HEK293 (cell line): ENCODE data around the gene PRSS22.
A peak's percentile ranks its signal among the peaks of the same experiment; 100 is the strongest.

Experiments
- HOXC10 ChIP-seq: sonication (generic); formaldehyde crosslinking; IDR thresholded peaks from 2 replicates; pipeline ENCODE4 v1.8.1; 2023; ENCODE audit warnings: mild to moderate bottlenecking, missing genetic modification reagents
- KLF10 ChIP-seq: fragments of 450-650 bp; IDR thresholded peaks from 2 replicates; pipeline ENCODE4 v1.5.1; 2018; ENCODE audit warnings: missing biosample characterization, mild to moderate bottlenecking, missing genetic modification characterization
- KLF9 ChIP-seq: fragments of 450-650 bp; formaldehyde crosslinking; IDR thresholded peaks from 2 replicates; pipeline ENCODE4 v1.5.1; 2016; ENCODE audit warnings: missing biosample characterization, missing genetic modification characterization, low read depth
- MEIS1 ChIP-seq: sonication (generic); formaldehyde crosslinking; IDR thresholded peaks from 2 replicates; pipeline ENCODE4 v1.8.1; 2022; ENCODE audit warnings: missing genetic modification reagents, mild to moderate bottlenecking, borderline replicate concordance
- SP2 ChIP-seq: fragments of 450-650 bp; formaldehyde crosslinking; IDR thresholded peaks from 2 replicates; pipeline ENCODE4 v1.5.1; 2016; ENCODE audit warnings: missing biosample characterization, missing genetic modification characterization
- SP7 ChIP-seq: fragments of 450-650 bp; formaldehyde crosslinking; IDR thresholded peaks from 2 replicates; pipeline ENCODE4 v1.5.1; 2016; ENCODE audit warnings: missing biosample characterization, missing genetic modification characterization
- WT1 ChIP-seq: fragments of 450-650 bp; formaldehyde crosslinking; IDR thresholded peaks from 2 replicates; pipeline ENCODE4 v1.5.1; 2016; ENCODE audit warnings: missing biosample characterization, missing genetic modification characterization
- ZBTB10 ChIP-seq: fragments of 450-650 bp; formaldehyde crosslinking; IDR thresholded peaks from 2 replicates; pipeline ENCODE4 v1.5.1; 2016; ENCODE audit warnings: missing biosample characterization, missing genetic modification characterization
- ZBTB11 ChIP-seq: fragments of 450-650 bp; formaldehyde crosslinking; conservative IDR thresholded peaks from 2 replicates; pipeline ENCODE4 v1.5.1; 2016; ENCODE audit warnings: low read depth, missing biosample characterization, missing genetic modification characterization
- ZBTB20 ChIP-seq: fragments of 450-650 bp; formaldehyde crosslinking; IDR thresholded peaks from 2 replicates; pipeline ENCODE4 v1.5.1; 2016; ENCODE audit warnings: missing biosample characterization, missing genetic modification characterization
- ZBTB7A ChIP-seq: fragments of 450-650 bp; formaldehyde crosslinking; IDR thresholded peaks from 2 replicates; pipeline ENCODE4 v1.5.1; 2016; ENCODE audit warnings: low read depth, missing biosample characterization, missing genetic modification characterization
- ZNF221 ChIP-seq: fragments of 450-650 bp; formaldehyde crosslinking; IDR thresholded peaks from 2 replicates; pipeline ENCODE4 v1.5.1; 2017; ENCODE audit warnings: missing biosample characterization, missing genetic modification characterization, borderline replicate concordance
- ZNF302 ChIP-seq: fragments of 450-650 bp; formaldehyde crosslinking; IDR thresholded peaks from 2 replicates; pipeline ENCODE4 v1.5.1; 2016; ENCODE audit warnings: missing biosample characterization, missing genetic modification characterization, low read depth
- ZNF621 ChIP-seq: fragments of 450-650 bp; formaldehyde crosslinking; IDR thresholded peaks from 2 replicates; pipeline ENCODE4 v1.5.1; 2017; ENCODE audit warnings: missing biosample characterization, missing genetic modification characterization
- ZNF639 ChIP-seq: fragments of 450-650 bp; formaldehyde crosslinking; IDR thresholded peaks from 2 replicates; pipeline ENCODE4 v1.5.1; 2016; ENCODE audit warnings: missing biosample characterization, missing genetic modification characterization
- ZNF654 ChIP-seq: fragments of 450-650 bp; formaldehyde crosslinking; IDR thresholded peaks from 2 replicates; pipeline ENCODE4 v1.5.1; 2016; ENCODE audit warnings: low read depth, missing biosample characterization, missing genetic modification characterization
- ZNF701 ChIP-seq: fragments of 450-650 bp; formaldehyde crosslinking; IDR thresholded peaks from 2 replicates; pipeline ENCODE4 v1.5.1; 2016; ENCODE audit warnings: missing biosample characterization, missing genetic modification characterization
- TF ChIP-seq, protein P1 (sequence below): fragments of 450-650 bp; formaldehyde crosslinking; IDR thresholded peaks from 2 replicates; pipeline ENCODE4 v1.5.1; 2016; ENCODE audit warnings: missing biosample characterization, missing genetic modification characterization
- TF ChIP-seq, protein P2 (sequence below): fragments of 450-650 bp; formaldehyde crosslinking; IDR thresholded peaks from 2 replicates; pipeline ENCODE4 v1.5.1; 2016; ENCODE audit warnings: missing biosample characterization, missing genetic modification characterization
- TF ChIP-seq, protein P3 (sequence below): fragments of 450-650 bp; formaldehyde crosslinking; IDR thresholded peaks from 2 replicates; pipeline ENCODE4 v1.5.1; 2016; ENCODE audit warnings: missing biosample characterization, missing genetic modification characterization, borderline replicate concordance
- TF ChIP-seq, protein P4 (sequence below): fragments of 450-650 bp; formaldehyde crosslinking; optimal IDR thresholded peaks from 2 replicates; pipeline ENCODE3; 2016; ENCODE audit warnings: missing biosample characterization, mild to moderate bottlenecking, missing genetic modification characterization
- TF ChIP-seq, protein P5 (sequence below): fragments of 450-650 bp; IDR thresholded peaks from 2 replicates; pipeline ENCODE4 v1.5.1; 2018; ENCODE audit warnings: missing biosample characterization, mild to moderate bottlenecking, missing genetic modification characterization

PRSS22 gene

GRCh38 chr16:2867987-2868789, 10.2 kb upstream of the PRSS22 start (continued):
- TF ChIP-seq, protein P1, sequence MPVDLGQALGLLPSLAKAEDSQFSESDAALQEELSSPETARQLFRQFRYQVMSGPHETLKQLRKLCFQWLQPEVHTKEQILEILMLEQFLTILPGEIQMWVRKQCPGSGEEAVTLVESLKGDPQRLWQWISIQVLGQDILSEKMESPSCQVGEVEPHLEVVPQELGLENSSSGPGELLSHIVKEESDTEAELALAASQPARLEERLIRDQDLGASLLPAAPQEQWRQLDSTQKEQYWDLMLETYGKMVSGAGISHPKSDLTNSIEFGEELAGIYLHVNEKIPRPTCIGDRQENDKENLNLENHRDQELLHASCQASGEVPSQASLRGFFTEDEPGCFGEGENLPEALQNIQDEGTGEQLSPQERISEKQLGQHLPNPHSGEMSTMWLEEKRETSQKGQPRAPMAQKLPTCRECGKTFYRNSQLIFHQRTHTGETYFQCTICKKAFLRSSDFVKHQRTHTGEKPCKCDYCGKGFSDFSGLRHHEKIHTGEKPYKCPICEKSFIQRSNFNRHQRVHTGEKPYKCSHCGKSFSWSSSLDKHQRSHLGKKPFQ (tag by site-specific recombination) = 0 out of 2 replicates have a peak, but pooled peaks have one; percentile 21
- TF ChIP-seq ZNF701 (tag by site-specific recombination) (no peak), SP2 (tag by site-specific recombination) (peak; percentile 80), ZNF639 (tag by site-specific recombination) (peak; percentile 81), ZBTB7A (tag by site-specific recombination) (peak; percentile 74; the same call in 1 of the 2 replicates), ZNF654 (peak; percentile 92), MEIS1 (CRISPR knock-in tag) (no peak), ZBTB20 (tag by site-specific recombination) (no peak; the same call in 1 of the 2 replicates), ZBTB10 (peak; percentile 41; the same call in 1 of the 2 replicates), KLF10 (peak; percentile 73), KLF9 (tag by site-specific recombination) (peak; percentile 87), SP7 (tag by site-specific recombination) (peak; percentile 85), HOXC10 (CRISPR knock-in tag) (no peak), ZNF621 (tag by site-specific recombination) (no peak), ZBTB11 (tag by site-specific recombination) (peak; percentile 98), ZNF221 (no peak), WT1 (tag by site-specific recombination) (no peak), ZNF302 (tag by site-specific recombination) (no peak)
- TF ChIP-seq, protein P2, sequence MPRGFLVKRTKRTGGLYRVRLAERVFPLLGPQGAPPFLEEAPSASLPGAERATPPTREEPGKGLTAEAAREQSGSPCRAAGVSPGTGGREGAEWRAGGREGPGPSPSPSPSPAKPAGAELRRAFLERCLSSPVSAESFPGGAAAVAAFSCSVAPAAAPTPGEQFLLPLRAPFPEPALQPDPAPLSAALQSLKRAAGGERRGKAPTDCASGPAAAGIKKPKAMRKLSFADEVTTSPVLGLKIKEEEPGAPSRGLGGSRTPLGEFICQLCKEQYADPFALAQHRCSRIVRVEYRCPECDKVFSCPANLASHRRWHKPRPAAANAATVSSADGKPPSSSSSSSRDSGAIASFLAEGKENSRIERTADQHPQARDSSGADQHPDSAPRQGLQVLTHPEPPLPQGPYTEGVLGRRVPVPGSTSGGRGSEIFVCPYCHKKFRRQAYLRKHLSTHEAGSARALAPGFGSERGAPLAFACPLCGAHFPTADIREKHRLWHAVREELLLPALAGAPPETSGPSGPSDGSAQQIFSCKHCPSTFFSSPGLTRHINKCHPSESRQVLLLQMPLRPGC (tag by site-specific recombination) = 0 out of 2 replicates have a peak, but pooled peaks have one; percentile 17
- TF ChIP-seq, protein P3, sequence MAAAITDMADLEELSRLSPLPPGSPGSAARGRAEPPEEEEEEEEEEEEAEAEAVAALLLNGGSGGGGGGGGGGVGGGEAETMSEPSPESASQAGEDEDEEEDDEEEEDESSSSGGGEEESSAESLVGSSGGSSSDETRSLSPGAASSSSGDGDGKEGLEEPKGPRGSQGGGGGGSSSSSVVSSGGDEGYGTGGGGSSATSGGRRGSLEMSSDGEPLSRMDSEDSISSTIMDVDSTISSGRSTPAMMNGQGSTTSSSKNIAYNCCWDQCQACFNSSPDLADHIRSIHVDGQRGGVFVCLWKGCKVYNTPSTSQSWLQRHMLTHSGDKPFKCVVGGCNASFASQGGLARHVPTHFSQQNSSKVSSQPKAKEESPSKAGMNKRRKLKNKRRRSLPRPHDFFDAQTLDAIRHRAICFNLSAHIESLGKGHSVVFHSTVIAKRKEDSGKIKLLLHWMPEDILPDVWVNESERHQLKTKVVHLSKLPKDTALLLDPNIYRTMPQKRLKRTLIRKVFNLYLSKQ (tag by site-specific recombination) = no peak
- TF ChIP-seq, protein P4, sequence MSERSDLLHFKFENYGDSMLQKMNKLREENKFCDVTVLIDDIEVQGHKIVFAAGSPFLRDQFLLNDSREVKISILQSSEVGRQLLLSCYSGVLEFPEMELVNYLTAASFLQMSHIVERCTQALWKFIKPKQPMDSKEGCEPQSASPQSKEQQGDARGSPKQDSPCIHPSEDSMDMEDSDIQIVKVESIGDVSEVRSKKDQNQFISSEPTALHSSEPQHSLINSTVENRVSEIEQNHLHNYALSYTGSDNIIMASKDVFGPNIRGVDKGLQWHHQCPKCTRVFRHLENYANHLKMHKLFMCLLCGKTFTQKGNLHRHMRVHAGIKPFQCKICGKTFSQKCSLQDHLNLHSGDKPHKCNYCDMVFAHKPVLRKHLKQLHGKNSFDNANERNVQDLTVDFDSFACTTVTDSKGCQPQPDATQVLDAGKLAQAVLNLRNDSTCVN (tag by site-specific recombination) = peak; percentile 41
- TF ChIP-seq, protein P5, sequence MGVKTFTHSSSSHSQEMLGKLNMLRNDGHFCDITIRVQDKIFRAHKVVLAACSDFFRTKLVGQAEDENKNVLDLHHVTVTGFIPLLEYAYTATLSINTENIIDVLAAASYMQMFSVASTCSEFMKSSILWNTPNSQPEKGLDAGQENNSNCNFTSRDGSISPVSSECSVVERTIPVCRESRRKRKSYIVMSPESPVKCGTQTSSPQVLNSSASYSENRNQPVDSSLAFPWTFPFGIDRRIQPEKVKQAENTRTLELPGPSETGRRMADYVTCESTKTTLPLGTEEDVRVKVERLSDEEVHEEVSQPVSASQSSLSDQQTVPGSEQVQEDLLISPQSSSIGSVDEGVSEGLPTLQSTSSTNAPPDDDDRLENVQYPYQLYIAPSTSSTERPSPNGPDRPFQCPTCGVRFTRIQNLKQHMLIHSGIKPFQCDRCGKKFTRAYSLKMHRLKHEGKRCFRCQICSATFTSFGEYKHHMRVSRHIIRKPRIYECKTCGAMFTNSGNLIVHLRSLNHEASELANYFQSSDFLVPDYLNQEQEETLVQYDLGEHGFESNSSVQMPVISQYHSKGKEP (tag by site-specific recombination) = no peak
